Liver (tissue), 9 donors: Measurements from ENCODE around the gene TAS2R40. TPM values are rescaled to one million over a fixed set of nuclear protein-coding genes. Genes with fewer than 3 reads are reported as not detected.
"Not testable (repeated sequence)": the region's sequence is repeated elsewhere in the genome, so short reads cannot be mapped to it uniquely, and the experiment has no call there.

ENCODE experiments used
- DNase-seq: peaks from one replicate; pipeline ENCODE4 v3.0.0-alpha.2; 2017; ENCODE audit warnings: low spot score
- H3K27ac ChIP-seq, 2 donors: one replicate each; pipeline ENCODE4 v1.7.0; 2013; ENCODE audit warnings: inconsistent platforms in 2 of 2, low read length in 2 of 2, control low read depth in 1 of 2, low read depth in 1 of 2, mild to moderate bottlenecking in 1 of 2
- H3K27me3 ChIP-seq, 4 donors: one replicate each; pipeline versions ENCODE4 v1.6.1 to v1.7.0; 2013; ENCODE audit warnings: low read length in 3 of 4, inconsistent platforms in 1 of 4, mild to moderate bottlenecking in 1 of 4, moderate library complexity in 1 of 4; ENCODE audit not compliant: control insufficient read depth in 4 of 4, insufficient read depth in 4 of 4
- H3K36me3 ChIP-seq, 4 donors: one replicate each; pipeline versions ENCODE4 v1.6.1 to v1.7.0; 2013; ENCODE audit warnings: low read length in 3 of 4, mild to moderate bottlenecking in 3 of 4, low read depth in 1 of 4, moderate library complexity in 1 of 4; ENCODE audit not compliant: control insufficient read depth in 4 of 4, insufficient read depth in 3 of 4
- H3K4me1 ChIP-seq, 4 donors: one replicate each; pipeline versions ENCODE4 v1.6.1 to v1.7.0; 2013; ENCODE audit warnings: low read length in 3 of 4, mild to moderate bottlenecking in 3 of 4, moderate library complexity in 1 of 4; ENCODE audit not compliant: control insufficient read depth in 4 of 4, insufficient read depth in 4 of 4
- H3K4me3 ChIP-seq, 3 donors: one replicate each; pipeline versions ENCODE4 v1.6.1 to v1.7.0; 2013; ENCODE audit warnings: low read length in 3 of 3, control low read depth in 1 of 3, low read depth in 1 of 3, mild to moderate bottlenecking in 1 of 3
- H3K9ac ChIP-seq, 2 donors: one replicate each; pipeline ENCODE4 v1.7.0; 2013; ENCODE audit warnings: low read length in 2 of 2, mild to moderate bottlenecking in 2 of 2, moderate library complexity in 2 of 2, control low read depth in 1 of 2, low read depth in 1 of 2
- H3K9me3 ChIP-seq, 4 donors: one replicate each; pipeline versions ENCODE4 v1.6.1 to v1.7.0; 2013; ENCODE audit warnings: low read length in 3 of 4; ENCODE audit not compliant: control insufficient read depth in 4 of 4
- ATF3 ChIP-seq: IDR thresholded peaks from 2 replicates; pipeline ENCODE4 v1.6.1; 2016; ENCODE audit warnings: antibody characterized with exemption
- CTCF ChIP-seq: fragments of 150-350 bp; IDR thresholded peaks from 2 replicates; pipeline ENCODE4 v1.5.1; 2017; ENCODE audit warnings: improper control_type of control experiment, low read depth, low read length; ENCODE audit not compliant: missing input control
- EGR1 ChIP-seq, 2 donors: IDR thresholded peaks; 2 replicates each; pipeline ENCODE4 v1.6.1; 2016 to 2018; ENCODE audit warnings: antibody characterized with exemption in 2 of 2, low read depth in 2 of 2
- FOXA1 ChIP-seq: IDR thresholded peaks from 2 replicates; pipeline ENCODE4 v1.6.1; 2016; ENCODE audit warnings: antibody characterized with exemption
- FOXA2 ChIP-seq: IDR thresholded peaks from 2 replicates; pipeline ENCODE4 v1.6.1; 2016; ENCODE audit warnings: antibody characterized with exemption
- HNF4A ChIP-seq, 2 donors: conservative IDR thresholded peaks; 2 replicates each; pipeline ENCODE4 v1.6.1; 2016; ENCODE audit warnings: antibody characterized with exemption in 2 of 2, mild to moderate bottlenecking in 2 of 2
- HNF4G ChIP-seq: IDR thresholded peaks from 2 replicates; pipeline ENCODE4 v1.6.1; 2016; ENCODE audit warnings: antibody characterized with exemption
- JUND ChIP-seq, 2 donors: IDR thresholded peaks; 2 replicates each; pipeline ENCODE4 v1.6.1; 2016; ENCODE audit warnings: antibody characterized with exemption in 2 of 2
- NR2F2 ChIP-seq: IDR thresholded peaks from 2 replicates; pipeline ENCODE4 v1.6.1; 2016; ENCODE audit warnings: antibody characterized with exemption
- RAD21 ChIP-seq, 2 donors: IDR thresholded peaks; 2 replicates each; pipeline ENCODE4 v1.6.1; 2016; ENCODE audit warnings: antibody characterized with exemption in 2 of 2, mild to moderate bottlenecking in 2 of 2
- RXRA ChIP-seq, 2 donors: IDR thresholded peaks; 2 replicates each; pipeline ENCODE4 v1.6.1; 2017 to 2018; ENCODE audit warnings: antibody characterized with exemption in 2 of 2, mild to moderate bottlenecking in 1 of 2
- TAF1 ChIP-seq: conservative IDR thresholded peaks from 2 replicates; pipeline ENCODE4 v1.6.1; 2016; ENCODE audit warnings: antibody characterized with exemption, mild to moderate bottlenecking
- YY1 ChIP-seq: IDR thresholded peaks from 2 replicates; pipeline ENCODE4 v1.6.1; 2016; ENCODE audit warnings: antibody characterized with exemption, mild to moderate bottlenecking
- WGBS: extraction: QIAGEN DNeasy Blood & Tissue Kit; methylation state at CpG from one replicate; pipeline ENCODE4 v1.1.7; 2013; 5-methylcytosine and 5-hydroxymethylcytosine counted together
- polyA plus RNA-seq, 2 donors: library from polyadenylated mRNA; stranded (reverse) in 1 of 2; unstranded in 1 of 2; fragments of 200-250 nt in 1 of 2; fragments of >200 nt in 1 of 2; fragmentation: Nextera tagmentation in 1 of 2; extraction: Ambion mirVana in 1 of 2; gene quantifications; one replicate each; pipeline versions ENCODE4 v1.2.1 to v1.2.3, GENCODE V29; 2013 to 2015
- total RNA-seq, 2 donors: library from RNA; depleted of rRNA; stranded (reverse); fragments of >200 nt; gene quantifications; one replicate each; pipeline ENCODE4 v1.2.3, GENCODE V29; 2014
- TF ChIP-seq, protein P1 (sequence below): IDR thresholded peaks from 2 replicates; pipeline ENCODE4 v1.6.1; 2016; ENCODE audit warnings: antibody characterized with exemption
- donor health status: healthy.
- donor health status: healthy.
- donor health status: healthy.
- donor health status: healthy.
- donor health status: healthy.

Gene TAS2R40
- total and polyA plus RNA-seq, 4 donors, result not detected

DNA sequence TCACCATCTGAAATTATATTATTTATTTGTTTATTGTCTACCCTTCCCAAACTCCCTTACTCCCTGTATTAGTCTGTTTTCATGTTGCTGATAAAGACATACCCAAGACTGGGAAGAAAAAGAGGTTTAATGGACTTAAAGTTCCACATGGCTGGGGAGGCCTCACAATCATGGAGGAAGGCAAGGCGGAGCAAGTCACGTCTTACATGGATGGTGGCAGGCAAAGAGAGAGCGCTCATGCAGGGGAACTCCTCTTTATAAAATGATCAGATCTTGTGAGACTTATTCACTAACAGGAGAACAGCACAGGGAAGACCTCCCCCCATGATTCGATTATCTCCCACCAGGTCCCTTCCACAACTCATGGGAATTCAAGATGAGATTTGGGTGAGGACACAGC lies 8.4 kb upstream of the TAS2R40 start:
- not testable (repeated sequence) for DNase-seq, H3K36me3 ChIP-seq, H3K9me3 ChIP-seq, H3K27ac ChIP-seq, H3K9ac ChIP-seq, H3K4me1 ChIP-seq, H3K4me3 ChIP-seq, H3K27me3 ChIP-seq
- WGBS, result 95% methylated on average over 4 of the region's 4 CpGs

- Histone ChIP-seq H3K27me3 (no peaks in the 10 kb centered on the region), H3K9ac (no peak overlapping the region), H3K4me3 (no peak overlapping the region), H3K36me3 (no peaks in the 10 kb centered on the region), H3K9me3 (no peaks in the 10 kb centered on the region), H3K27ac (no peak overlapping the region), H3K4me1 (no peaks in the 10 kb centered on the region)
- peak; percentile 56 for DNase-seq
- 19% methylated on average over 8 of the region's 8 CpGs for WGBS
- TF ChIP-seq FOXA2, result no peak
- TF ChIP-seq RAD21 (IDR thresholded peaks at IDR 0.05), result peak; percentile 100
- no peak for TF ChIP-seq RXRA (IDR thresholded peaks at IDR 0.05)
- no peak for TF ChIP-seq NR2F2
- TF ChIP-seq EGR1 (IDR thresholded peaks at IDR 0.05; ENCODE audit: low read depth in 2 of 2), result no peak
- TF ChIP-seq HNF4G, result no peak
- no peak for TF ChIP-seq TAF1
- peak; percentile 100 for TF ChIP-seq CTCF
- peak; percentile 51 for TF ChIP-seq YY1
- no peak for TF ChIP-seq FOXA1
- TF ChIP-seq, protein P1, sequence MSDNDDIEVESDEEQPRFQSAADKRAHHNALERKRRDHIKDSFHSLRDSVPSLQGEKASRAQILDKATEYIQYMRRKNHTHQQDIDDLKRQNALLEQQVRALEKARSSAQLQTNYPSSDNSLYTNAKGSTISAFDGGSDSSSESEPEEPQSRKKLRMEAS, result no peak
- no peak for TF ChIP-seq JUND (IDR thresholded peaks at IDR 0.05)
Measured at GRCh38 chr7:143214789-143215679, 6.8 kb upstream of the TAS2R40 start.

- DNase-seq, result no peak
- Histone ChIP-seq H3K27me3 (no peaks in the 10 kb centered on the region), H3K4me3 (no peak overlapping the region), H3K36me3 (no peaks in the 10 kb centered on the region), H3K27ac (no peak overlapping the region), H3K4me1 (no peaks in the 10 kb centered on the region), H3K9ac (no peak overlapping the region), H3K9me3 (no peaks in the 10 kb centered on the region)
- 91% methylated on average over 6 of the region's 6 CpGs for WGBS
- TF ChIP-seq FOXA2 (no peak), HNF4A (conservative IDR thresholded peaks at IDR 0.05) (no peak), TAF1 (no peak), ATF3 (no peak), FOXA1 (no peak), JUND (IDR thresholded peaks at IDR 0.05) (no peak)
Measured at GRCh38 chr7:143216151-143216550, 5.7 kb upstream of the TAS2R40 start.
